Measurements from ENCODE around the gene BRINP1.
A peak's percentile ranks its signal among the peaks of the same experiment; 100 is the strongest.

Gene BRINP1

DNA sequence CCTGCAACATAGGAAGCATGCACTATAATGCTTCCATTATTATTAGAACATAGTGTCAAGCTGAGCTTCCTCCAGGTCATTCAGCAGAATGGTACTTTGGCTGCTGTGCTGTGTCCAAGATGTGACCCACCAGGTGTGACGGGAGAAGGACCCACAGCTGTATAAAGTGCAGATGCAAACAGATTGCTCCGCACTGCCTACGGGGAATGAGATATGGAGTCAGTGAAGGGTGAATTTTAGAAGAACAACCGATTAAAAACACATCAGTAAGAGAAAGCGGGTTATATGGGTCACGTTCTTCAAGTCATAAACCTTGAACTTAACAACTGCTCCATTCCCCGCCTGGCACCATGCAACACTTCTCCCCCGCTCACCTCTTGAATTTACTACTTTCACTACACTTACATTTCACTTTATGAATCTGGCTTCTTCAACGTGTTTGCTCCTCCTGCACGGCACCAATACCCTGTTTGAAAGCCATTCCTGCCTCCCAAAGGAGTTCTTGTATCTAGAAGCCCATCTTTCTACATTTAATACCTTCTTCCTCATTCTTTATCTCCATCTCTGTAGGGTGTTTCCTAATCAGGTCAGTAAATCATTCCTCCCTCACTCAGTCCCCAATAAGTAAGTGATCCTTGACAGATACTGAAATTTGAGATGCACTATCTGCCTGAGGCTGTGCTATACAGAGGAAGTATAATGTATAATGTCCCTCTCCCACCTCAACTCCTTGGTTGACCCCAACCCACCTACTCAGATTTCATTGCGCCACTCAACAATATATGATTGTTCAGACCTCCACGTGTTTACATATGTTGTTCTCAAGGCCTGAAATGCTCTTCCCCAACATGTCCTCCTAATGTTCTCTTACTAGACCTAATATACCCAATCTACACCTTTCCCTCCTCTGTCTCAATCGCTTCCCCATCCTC is 25.9 kb downstream of the BRINP1 start:
- no peak for DNase-seq (ENCODE audit: low spot score)

DNA sequence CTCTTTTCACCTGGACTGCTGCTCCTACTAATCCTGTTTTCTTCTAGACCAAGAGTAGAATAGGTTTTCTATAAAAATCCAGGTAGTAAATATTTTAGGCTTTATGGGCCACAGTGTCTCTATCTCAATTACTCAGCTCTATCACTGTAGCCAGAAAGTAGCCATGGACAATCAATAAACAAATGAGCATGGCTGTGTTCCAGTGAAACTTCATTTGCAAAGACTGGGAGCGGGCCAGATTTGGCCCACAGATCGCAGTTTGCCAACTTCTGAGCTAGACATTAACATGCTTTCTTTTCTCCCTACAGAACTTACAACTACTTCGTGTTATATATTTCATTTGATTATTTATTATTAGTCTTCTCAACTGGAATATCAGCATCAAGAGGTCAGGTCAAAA is 30.2 kb downstream of the BRINP1 start:
- no peak for DNase-seq (ENCODE audit: low spot score)

DNA sequence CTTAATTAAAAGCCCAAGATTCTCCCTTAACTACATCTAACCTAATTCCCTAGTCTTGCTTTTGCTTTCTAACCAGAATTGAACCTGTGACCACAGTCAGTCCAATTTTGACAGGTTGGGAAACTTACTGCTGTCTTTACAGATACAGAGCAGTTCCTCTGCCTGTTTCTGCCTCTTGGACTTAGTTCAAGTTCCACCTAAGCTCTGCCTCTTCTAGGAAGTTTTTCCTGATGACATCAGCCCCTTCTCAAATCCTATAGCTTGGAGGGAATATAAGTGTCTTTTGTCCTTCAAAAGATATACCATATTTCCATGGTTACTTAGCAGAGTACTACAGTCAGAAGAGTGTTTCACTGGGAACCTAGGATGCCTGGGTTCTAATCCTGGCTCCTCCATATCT is 31.7 kb downstream of the BRINP1 start:
- no peak for DNase-seq (ENCODE audit: low spot score)

DNA sequence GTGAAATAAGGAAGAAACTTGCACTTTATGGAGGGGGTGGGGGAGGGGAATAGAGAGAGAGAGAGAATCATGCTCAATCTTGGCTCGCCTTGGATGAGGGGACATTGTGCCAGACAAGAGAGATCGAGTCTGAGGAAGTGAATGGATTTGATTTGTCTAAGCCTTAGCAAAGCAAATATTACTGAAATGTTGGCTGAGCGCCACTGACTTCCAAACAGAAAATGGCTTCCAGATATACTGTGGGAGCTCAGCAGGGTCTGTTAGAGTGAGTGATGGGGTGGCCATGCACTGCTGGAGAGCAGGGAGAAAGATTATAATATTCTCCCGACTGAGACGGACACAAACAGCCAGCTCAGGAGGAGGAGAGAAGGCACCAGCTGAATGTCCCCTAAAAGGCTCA is 34.5 kb downstream of the BRINP1 start:
- DNase-seq (ENCODE audit: low spot score): no peak

DNA sequence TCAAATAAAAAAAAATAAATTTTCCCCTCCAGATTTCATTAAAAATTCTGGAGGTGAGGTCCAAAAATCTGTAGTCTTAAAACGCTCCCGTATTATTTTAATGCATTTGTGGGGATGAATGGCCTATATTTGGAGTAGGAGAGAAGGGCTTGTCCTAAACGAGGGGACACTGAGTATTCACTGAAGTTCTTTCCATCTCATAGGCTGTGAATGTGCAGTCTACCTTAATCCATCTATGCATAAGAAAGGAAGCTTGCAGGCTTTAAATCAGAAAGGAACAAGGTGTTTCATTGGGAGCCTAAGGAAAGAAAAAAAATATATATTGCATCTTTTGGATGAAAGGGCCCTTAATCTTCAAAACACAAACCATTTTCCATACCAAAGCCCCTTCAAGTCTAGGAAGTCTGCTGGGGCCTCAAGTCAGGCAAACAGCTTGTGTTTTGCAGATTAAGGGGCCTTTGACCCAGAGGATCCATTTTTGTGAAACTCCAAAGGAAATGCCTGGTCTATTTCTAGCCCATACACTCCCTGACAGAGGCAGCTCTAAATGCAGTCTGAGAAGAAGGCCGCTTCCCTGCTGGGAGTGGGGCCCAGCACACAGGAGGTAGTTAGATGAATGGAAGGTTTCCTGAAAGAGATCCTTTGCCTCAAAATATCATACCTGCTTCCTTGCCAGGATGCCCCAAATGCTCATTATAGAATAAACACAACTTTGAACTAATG is 35.6 kb downstream of the BRINP1 start:
- DNase-seq (ENCODE audit: low spot score): no peak

DNA sequence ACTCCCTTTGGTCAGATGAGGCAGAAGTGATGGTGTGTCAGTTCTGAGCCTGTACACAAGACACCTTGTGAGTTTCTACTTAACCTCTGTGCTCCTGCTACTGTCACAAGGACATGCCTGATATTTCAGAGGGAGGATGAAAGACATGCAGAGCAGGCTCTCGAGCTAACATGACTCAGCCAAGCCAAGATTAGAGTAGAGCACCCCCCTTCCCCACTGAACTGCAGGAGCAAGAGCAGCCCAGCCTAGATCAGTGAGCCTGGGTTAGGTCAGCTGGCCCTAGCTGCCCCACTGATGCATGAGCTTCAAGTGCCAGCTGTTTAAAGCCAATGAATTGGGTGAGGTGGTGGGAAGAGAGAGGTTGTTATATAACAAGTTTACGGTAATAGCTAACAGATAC is 36.7 kb downstream of the BRINP1 start:
- DNase-seq (ENCODE audit: low spot score): no peak

DNA sequence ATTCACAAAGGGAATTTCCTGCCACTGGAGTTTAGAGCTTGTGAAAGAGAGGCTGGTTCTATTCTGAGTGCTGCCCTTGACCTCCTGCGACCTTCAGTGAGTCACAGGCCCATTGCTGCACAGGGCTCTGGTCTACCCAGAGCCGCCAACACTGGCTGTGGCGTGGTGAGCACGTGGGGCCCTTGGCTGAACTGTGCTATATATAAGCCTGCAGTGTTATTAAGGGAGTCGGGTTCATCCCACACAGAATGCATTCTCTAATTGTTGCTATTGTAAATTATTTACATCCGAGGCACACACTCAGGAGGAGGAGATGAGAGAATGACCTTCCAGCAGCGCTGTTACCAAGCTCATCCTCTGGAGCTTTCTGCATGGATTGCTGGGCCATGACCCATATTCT is 47.1 kb downstream of the BRINP1 start:
- DNase-seq (ENCODE audit: low spot score): no peak

DNA sequence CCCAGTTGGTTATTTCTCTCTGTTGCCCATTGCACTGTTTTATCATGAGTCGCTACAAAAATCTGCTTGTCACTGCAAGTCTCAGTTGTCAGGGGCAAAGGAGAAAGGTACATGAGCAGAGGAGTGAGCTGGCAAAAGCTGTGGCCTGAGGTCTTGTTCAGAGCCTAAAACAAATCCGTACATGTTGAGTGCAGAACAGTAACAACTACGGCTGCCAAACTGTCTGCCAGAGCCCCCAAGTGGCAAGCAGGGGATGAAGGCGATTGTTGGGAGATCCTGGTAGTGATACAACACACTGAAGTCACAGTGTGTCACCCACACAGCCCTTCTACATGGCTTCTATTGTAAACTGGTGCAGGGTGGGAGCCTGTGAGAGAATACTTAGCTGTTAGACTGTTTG is 50.9 kb downstream of the BRINP1 start:
- DNase-seq (ENCODE audit: low spot score): peak; percentile 38

DNA sequence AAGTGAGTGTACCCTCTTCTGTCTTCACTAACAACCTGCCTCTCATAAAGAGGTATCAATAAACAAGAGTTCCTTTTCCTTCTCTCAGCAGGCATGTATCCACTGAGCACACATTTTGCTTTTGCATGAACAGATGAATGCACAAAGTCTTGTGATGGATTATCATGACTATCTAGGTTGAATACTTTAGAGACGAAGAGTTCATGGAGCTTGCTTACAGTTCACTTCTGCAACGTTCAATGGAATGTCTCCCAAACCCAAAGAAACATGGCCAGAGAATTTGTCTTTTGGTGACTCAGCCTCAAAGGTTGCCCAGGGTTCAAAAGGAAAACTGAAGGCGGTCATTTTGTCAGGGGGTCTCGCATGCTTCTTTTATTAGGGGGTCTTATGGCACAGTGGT is 55.4 kb downstream of the BRINP1 start:
- DNase-seq (ENCODE audit: low spot score): no peak

DNA sequence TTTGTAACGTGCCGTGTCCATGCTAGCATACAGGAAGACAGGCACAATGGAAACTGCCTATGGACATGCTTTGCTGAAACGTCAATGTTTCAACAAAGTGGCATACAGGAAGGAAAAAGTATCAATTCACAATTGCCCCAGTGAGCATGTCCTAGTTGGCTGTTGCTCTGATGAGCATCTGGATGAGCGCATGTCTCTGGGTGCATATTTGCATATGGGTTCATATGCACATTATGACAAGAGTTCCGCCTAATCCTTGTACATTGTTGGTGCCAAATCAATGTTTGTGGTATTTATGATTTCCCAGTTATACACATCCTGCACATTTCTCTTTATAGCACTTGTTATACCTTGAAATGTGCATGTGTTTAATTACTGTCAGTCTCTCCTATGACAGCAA is 58.5 kb downstream of the BRINP1 start:
- no peak for DNase-seq (ENCODE audit: low spot score)

DNA sequence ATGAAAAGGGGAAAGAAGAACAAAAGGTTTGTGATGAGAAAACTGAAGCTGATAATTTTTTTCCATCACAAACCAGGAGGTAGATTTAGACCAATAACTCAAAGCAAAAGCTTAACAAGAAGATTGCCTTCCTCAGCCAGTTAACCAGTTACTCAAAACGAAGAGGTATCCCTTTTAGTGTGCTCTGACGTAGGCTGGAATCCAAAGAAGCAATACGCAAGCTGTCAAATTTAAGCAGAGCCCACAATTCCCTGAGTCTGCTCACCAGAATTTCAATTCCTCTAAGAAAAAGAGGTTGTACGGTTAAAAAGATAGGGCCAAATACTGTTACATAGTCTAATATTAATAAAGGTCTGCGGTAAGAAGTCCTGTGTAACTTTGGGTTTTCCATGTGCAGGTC is 61.8 kb downstream of the BRINP1 start:
- DNase-seq (ENCODE audit: low spot score): peak; percentile 52

DNA sequence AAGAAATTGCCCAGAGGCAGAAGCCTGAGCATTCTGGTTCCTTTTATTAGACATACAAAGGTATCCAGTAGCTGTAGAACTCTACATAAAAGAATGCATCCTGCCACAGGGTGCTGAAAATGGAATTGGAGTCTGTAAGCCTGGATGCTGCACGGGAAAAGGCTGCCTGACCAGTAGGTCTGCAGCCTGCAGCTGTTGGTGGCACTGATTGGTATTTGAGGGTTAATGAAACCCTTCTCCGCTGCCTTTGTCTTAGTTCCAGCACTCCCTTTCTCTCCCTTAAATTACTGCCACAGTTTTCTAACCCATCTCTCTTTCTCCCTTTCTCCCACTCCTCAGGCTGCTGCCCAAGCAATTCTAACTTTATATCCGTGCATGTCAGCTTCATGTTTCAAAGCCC is 64.7 kb downstream of the BRINP1 start:
- DNase-seq (ENCODE audit: low spot score): no peak

DNA sequence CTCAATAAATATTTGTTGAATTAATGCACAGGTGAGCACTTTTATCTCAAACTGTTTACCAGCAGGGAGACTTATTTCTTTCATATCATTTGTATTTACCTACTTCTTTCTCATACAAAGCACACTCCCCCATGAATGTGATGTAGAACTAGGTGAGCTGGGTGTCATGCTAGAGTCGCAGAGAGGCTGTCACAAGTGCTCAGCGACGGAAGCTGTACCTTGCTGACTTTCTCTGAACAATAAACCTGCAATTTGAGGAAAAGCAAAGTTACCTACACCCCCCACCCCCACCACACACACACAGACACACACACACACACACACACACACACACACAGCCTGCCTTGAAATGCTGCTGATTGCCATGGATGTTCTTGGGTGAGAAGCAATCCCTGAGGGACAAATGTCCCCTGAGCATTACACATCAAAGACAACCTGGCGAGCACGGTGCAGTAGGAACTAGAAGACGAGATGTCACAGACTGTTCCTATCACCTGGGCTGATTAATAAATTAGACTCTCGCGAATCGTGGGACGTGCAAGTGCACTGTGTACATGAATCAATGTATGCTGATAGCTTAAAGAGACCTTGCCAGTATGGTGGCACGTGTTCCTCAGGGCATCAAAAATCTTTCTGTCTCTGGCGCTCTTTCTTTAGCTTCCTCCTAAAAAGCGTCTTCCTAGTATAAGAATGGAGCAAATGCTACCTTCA is 66.1 kb downstream of the BRINP1 start:
- peak; percentile 44 for DNase-seq (ENCODE audit: low spot score)

DNA sequence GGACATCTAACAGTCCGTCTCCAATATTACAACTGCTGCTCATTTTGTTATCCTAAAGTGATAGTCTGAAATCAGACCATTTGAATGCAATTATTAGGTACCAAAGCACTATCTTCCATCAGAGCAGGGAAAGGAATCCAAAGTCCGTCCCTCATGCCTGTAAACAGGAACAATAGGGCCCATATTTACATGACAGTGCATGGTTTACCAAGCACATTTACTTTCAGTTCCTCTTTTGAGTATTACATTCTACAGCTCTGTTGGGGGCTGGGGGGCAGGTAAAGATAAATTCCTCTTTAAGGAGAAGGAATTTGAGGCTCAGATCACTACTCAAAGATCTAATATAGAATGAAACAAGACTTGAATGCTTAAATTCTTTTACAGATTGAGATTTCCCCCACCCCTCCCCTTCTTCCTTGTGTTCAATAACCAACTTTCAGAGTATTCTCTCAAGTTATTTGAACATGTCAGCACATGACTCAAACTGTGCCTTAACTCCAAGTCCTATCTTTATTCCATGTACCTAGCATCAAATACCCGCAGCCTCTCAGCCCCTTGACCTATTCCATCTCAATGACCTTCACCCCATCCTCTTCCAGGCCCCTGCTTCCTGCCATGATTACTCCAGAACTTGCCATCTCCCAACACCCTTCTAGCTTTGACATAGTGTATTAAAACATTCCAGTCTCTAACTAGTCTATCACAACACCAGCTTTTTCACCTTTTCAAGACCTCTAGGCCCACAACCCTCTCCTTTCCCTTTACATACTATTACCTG is 71.0 kb downstream of the BRINP1 start:
- DNase-seq (ENCODE audit: low spot score): no peak

DNA sequence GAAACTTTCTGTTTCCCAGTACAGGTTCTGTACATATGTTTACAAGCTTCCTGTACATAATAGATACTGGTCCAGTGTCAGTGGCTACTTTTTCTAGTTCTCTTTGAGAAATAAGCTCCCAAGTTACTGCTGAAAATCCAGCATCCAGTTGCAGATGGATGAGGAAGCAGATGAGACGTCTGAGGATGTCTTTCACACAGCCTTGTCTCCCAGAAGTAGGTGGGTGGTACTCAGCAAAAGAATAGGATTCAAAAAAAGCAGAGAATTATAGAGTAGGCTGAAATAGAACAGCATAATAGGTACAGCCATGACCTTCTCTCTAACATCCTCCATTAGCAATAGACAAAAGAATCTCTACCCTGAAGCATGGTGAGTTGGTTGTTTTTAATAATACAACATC is 77.7 kb downstream of the BRINP1 start:
- peak; percentile 63 for DNase-seq (ENCODE audit: low spot score)

DNA sequence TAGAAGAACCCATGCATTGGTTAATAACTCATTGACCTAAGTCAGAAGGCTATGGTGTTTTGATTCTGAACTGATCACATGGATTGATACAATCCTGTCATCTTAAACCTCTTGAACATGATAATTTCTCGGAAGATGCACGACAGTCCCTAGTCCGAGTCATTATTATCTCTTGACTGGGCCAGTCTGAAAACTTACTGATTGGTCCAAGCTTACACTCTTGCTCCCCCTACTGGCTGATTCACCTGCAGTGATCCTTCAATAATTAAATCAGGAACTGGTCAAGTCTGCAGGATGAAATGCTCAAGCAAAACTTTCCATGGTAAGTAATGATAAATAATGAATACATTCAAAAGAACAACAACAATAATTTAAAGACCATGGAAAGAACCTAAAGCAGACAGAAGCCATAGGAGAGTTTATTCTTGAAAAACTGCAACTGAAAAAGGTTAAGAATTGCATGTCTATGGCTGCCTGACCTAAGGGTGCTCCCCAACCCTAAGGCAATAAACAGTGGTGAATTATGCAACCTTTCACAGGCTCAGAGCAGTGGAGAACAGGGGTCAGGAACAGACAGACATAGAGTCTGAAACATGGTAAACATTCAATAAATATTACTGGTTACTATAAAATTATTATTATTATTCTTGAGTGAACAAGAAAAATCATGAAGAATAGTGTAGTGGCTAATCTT is 79.3 kb downstream of the BRINP1 start:
- peak; percentile 37 for DNase-seq (ENCODE audit: low spot score)

DNA sequence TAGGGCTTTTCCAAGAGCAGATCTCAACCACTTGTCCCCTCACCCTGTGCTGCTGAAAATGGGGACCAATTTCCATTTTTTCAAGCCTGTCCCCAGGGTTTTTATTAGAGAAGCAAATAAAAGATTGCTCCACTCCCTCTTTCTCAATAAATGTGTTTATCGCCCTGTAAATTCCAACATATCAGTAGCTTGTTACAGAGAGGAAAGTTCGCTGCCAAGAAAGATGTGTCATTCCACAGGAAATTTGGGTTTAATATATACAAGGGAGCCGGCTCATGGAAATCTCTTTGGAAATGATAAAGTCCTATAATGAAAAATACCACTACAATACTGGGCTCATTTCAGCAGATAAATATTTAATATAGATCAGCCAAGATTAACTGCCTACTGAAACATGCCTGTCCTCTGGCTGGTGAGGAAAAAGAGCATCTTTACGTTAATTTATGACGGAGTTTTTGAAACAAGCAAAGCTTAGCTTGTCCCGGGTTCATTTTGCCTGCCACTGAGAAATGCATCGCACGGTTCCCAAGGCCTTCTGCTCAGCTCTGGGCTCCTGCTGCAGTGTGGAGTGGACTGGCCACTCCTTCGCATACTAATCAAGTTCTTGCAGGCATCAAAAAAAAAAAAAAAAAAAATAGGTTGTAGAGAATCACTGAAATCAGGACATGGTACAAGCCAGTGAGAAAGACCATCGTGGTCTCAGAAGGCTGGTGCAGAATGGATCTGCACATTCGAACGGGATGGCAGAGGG is 84.5 kb downstream of the BRINP1 start:
- DNase-seq (ENCODE audit: low spot score): peak; percentile 26

DNA sequence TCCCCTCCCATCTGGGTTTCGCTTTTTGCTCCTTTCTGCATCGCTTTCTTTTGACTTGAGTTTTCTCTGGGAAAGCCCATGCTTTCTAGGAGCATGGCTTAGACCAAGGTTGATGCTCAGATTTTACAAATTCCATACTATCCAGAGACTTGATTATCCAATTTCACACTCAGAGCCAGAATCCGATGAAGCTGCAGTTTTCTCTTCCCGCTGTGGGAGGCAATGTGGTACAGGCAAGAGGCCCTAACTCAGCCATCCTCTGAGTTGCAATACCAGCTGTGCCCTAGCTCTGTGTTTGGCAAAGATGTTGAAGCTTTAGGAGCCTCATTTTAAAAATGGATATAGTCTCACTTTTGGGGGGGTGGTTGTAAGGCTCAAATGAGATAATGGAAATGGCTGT is 85.1 kb downstream of the BRINP1 start:
- DNase-seq (ENCODE audit: low spot score): no peak

DNA sequence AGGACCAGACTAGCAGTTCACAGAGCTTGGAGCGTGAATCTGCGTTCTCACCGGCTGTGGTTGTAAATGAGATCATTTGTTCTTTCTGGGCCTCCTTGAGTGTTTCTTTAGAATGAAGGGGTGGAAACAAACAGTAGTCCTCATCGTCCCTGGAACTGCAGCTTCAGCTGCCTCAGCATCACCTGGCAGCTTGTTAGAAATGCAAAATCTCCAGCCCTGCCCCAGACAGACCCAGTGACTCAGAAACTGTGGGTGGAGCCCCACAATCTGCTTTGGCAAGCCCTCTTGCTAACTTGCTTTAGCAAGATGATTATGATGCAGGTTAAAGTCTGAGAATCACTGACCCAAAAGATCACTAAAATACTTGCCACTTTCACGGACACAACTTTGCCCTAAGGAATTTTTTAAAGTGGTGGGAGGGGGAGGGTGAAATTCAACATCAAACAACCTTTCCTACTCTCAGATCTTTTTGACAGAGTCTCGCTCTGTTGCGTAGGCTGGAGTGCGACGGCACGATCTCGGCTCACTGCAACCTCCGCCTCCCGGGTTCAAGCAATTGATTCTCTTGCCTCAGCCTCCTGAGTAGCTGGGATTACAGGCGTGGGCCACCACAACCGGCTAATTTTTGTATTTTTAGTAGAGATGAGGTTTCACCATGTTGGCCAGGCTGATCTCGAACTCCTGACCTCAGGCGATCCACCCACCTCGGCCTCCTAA is 86.0 kb downstream of the BRINP1 start:
- peak; percentile 73 for DNase-seq (ENCODE audit: low spot score)

All from putamen (tissue), 1 donor.